Measurements from ENCODE around the gene EHBP1L1.

DNA sequence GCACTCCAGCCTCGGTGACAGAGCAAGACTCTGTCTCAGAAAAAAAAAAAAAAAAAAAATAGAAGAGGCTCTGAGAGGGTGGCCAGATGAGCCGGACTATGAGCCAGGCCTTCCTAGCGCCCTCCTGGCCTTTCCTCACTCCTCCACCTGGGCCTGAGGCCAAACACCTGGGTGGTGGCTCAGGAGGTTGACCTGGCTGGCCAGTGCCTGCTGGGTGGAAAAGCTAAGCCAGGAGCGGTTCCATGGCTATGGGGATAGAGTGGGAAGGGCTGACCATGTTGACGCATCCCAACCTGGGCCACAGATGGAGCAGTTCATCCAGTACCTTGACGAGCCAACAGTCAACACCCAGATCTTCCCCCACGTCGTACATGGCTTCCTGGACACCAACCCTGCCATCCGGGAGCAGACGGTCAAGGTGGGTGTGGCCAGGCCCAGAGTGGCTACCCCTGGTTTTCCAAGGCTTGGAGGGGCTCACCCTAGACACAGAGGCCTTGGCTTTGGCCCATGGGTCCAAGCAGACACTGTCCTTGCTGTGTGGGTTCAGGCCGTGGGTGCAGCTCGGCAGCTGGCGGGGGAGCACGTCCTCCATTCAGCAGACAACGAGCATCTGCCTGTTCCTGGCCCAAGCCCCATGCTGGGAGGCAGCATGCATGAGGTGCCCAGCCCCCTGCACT is 43.3 kb upstream of the EHBP1L1 start:
- TF ChIP-seq POLR2A (IDR thresholded peaks at IDR 0.05; ENCODE audit: low read depth, low read length) (no peak), TAF1 (IDR thresholded peaks at IDR 0.05; ENCODE audit: low read depth, low read length) (no peak), POLR2AphosphoS5 (IDR thresholded peaks at IDR 0.05; ENCODE audit: low read depth, low read length) (no peak), PAX5 (IDR thresholded peaks at IDR 0.05; ENCODE audit: insufficient read depth, low read length, severe bottlenecking) (no peak), POU2F2 (IDR thresholded peaks at IDR 0.05; ENCODE audit: low read depth, low read length) (no peak), SPI1 (IDR thresholded peaks at IDR 0.05; ENCODE audit: low read depth, low read length) (no peak)

Measured in GM12891 (cell line).